Rectal smooth muscle tissue (tissue), 1 donor: ENCODE data around the gene DMD.

Source experiments
- H3K27ac ChIP-seq: one replicate; pipeline ENCODE4 v1.7.0; 2013; ENCODE audit warnings: low read depth, low read length, inconsistent platforms
- H3K27me3 ChIP-seq: one replicate; pipeline ENCODE4 v1.7.0; 2013; ENCODE audit warnings: low read length; ENCODE audit not compliant: control insufficient read depth, insufficient read depth
- H3K36me3 ChIP-seq: one replicate; pipeline ENCODE4 v1.7.0; 2013; ENCODE audit warnings: low read length; ENCODE audit not compliant: control insufficient read depth, insufficient read depth
- H3K4me1 ChIP-seq: one replicate; pipeline ENCODE4 v1.7.0; 2013; ENCODE audit warnings: low read length; ENCODE audit not compliant: control insufficient read depth, insufficient read depth
- H3K4me3 ChIP-seq: one replicate; pipeline ENCODE4 v1.7.0; 2013; ENCODE audit warnings: low read length
- H3K9ac ChIP-seq: one replicate; pipeline ENCODE4 v1.7.0; 2013; ENCODE audit warnings: low read length

The DMD gene

GRCh38 chrX:33142331-33142730 lies 69.0 kb downstream of the DMD start:
- Histone ChIP-seq H3K27me3 (no peaks in the 10 kb centered on the region), H3K4me1 (no peaks in the 10 kb centered on the region), H3K9ac (no peak overlapping the region), H3K4me3 (no peak overlapping the region), H3K36me3 (no peaks in the 10 kb centered on the region), H3K27ac (no peak overlapping the region)

DNA sequence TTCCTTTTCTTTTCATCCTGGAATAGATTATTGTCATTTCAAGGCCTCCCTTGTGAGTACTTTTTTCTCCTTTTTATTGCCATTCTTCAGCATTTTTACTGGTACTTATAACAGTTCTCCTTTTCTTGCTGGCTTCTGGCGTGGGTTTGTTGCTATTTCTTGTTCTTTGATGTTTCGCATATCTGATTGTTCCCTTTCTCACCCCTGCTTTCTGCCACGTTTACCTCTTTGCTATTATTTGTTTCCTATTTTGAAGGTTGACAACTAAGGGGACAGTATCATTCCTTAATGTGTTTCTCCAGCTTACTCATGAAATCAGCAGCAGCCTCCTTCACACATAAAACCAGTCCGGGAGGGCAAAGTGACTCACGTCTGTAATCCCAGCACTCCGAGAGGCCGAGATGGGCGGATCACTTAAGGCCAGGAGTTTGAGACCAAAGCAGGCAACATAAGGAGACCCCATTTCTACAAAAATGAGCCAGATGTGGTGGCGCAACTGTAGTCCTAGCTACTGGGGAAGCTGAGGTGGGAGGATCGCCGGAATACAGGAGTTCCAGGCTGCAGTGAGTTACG lies 72.6 kb downstream of the DMD start:
- H3K27me3 ChIP-seq = no peaks in the 10 kb centered on the region
- no peaks in the 10 kb centered on the region for H3K36me3 ChIP-seq
- no peak overlapping the region for H3K27ac ChIP-seq
- no peaks in the 10 kb centered on the region for H3K4me1 ChIP-seq
- H3K4me3 ChIP-seq = no peak overlapping the region
- no peak overlapping the region for H3K9ac ChIP-seq

DNA sequence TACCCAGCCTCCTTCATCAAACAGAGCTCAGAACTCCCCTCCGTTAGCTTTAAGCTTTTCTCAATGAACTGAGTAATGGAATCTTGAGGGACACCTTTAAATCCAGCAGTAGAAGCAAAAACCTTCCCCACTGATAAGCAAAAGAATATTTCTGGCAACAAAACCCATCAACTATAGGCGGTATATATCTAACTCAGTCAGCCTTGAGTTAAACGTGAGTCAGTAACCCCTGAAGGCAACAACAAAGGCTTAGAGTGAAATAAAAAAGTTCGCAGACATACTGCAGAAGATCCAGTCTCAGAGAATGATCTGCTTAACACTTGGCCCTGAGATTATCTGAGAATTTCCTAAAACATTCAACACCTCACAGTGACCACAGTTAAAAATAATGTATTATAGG lies 77.2 kb downstream of the DMD start:
- H3K4me3 ChIP-seq = no peak overlapping the region
- H3K27ac ChIP-seq = peak overlapping the region; percentile 36
- no peaks in the 10 kb centered on the region for H3K36me3 ChIP-seq
- H3K9ac ChIP-seq = no peak overlapping the region
- H3K4me1 ChIP-seq = peaks cover 2% of the 10 kb centered on the region
- no peaks in the 10 kb centered on the region for H3K27me3 ChIP-seq

DNA sequence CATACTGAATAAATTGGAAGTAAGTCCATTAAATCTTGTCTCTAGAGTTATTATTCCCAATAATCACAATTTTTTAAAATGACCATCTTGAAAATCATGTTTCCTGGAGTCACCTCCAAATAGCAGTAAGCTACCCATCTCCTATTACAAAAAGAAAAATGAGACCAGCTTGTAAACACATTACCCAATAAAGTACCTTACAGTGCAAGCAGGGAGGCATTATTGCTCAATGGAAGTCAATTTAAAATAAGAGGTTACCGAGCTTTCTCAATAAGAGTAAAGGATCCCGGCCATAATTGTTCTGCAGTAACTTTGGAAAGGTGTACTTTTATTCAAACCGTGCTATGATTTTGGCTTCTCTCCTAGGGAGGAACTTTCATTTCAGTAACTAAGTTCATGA lies 78.0 kb downstream of the DMD start:
- H3K9ac ChIP-seq = no peak overlapping the region
- no peaks in the 10 kb centered on the region for H3K36me3 ChIP-seq
- no peak overlapping the region for H3K4me3 ChIP-seq
- H3K27ac ChIP-seq = no peak overlapping the region
- peaks cover 2% of the 10 kb centered on the region for H3K4me1 ChIP-seq
- H3K27me3 ChIP-seq = no peaks in the 10 kb centered on the region

DNA sequence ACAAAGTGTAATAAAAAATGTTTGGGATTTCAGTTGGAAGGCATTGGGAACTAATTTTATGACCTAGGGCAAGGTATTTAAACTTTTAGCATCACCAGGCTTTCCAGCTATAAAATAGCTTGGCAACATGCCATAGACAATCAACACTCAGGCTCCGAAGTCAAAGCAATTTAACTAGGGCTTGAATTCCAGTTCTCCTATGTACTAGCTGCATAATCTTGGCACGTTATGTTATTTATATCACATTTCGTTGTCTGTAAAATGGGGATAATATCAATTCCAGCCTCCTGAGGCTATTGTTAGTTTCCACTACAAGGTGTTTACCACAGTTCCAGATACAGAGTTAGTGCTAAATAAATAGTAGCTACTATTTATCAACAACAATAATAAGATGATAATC lies 78.8 kb downstream of the DMD start:
- no peaks in the 10 kb centered on the region for H3K36me3 ChIP-seq
- H3K4me3 ChIP-seq = no peak overlapping the region
- no peak overlapping the region for H3K9ac ChIP-seq
- H3K27me3 ChIP-seq = no peaks in the 10 kb centered on the region
- H3K4me1 ChIP-seq = peaks cover 2% of the 10 kb centered on the region
- no peak overlapping the region for H3K27ac ChIP-seq

- Histone ChIP-seq H3K27me3 (no peaks in the 10 kb centered on the region), H3K9ac (no peak overlapping the region), H3K4me1 (peaks cover 2% of the 10 kb centered on the region), H3K36me3 (no peaks in the 10 kb centered on the region), H3K4me3 (no peak overlapping the region), H3K27ac (no peak overlapping the region)
Measured at GRCh38 chrX:33129607-33130006, 81.7 kb downstream of the DMD start.

DNA sequence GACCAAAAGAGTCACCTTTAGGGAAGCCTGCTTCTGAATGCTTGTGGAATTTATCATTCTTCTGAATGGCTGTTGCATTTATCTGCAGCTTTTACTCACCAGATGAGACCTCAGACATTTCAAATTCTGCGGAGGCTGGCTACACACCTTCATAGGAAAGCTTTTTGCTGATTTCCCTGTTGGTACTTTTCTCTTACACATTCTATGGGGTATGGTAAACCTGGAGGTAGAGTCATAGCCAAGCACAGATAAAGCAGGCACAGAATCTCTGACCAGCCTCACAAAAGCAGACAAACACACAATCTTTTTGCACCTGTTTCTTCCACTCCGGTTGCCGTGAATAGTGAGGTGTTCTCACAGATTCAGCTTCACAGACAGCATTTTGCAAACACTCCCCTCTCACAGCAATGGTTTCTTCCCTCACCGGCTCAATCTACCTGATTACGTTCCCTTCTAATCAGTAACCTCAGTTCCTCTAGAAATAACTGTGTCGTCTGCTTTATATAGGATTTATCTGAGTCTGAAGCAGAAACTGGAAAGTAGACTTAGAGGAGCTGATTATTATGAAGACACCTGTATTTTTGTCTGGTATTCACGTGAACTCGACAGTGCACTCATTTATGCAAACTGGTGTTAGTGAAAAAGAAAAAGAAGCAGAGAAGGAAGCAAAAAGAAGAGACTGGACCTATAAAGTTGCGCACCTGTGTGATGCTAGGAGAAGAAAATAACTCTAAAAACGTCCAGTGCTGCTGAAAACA lies 83.1 kb downstream of the DMD start:
- Histone ChIP-seq H3K9ac (no peak overlapping the region), H3K27ac (peak overlapping the region; percentile 8), H3K4me3 (no peak overlapping the region), H3K27me3 (no peaks in the 10 kb centered on the region), H3K36me3 (no peaks in the 10 kb centered on the region), H3K4me1 (peaks cover 2% of the 10 kb centered on the region)

GRCh38 chrX:33126469-33126868 lies 84.9 kb downstream of the DMD start:
- no peak overlapping the region for H3K27ac ChIP-seq
- no peaks in the 10 kb centered on the region for H3K27me3 ChIP-seq
- H3K4me3 ChIP-seq = no peak overlapping the region

GRCh38 chrX:33109858-33110257 lies 101.5 kb downstream of the DMD start:
- H3K27me3 ChIP-seq = no peaks in the 10 kb centered on the region
- H3K9ac ChIP-seq = no peak overlapping the region
- H3K4me3 ChIP-seq = no peak overlapping the region
- no peaks in the 10 kb centered on the region for H3K4me1 ChIP-seq
- no peaks in the 10 kb centered on the region for H3K36me3 ChIP-seq
- H3K27ac ChIP-seq = no peak overlapping the region

More at GRCh38 chrX:33126469-33126868, 84.9 kb downstream of the DMD start:
- Histone ChIP-seq H3K36me3 (no peaks in the 10 kb centered on the region), H3K4me1 (no peaks in the 10 kb centered on the region), H3K9ac (no peak overlapping the region)

GRCh38 chrX:33106737-33107136 lies 104.6 kb downstream of the DMD start:
- Histone ChIP-seq H3K4me3 (no peak overlapping the region), H3K9ac (no peak overlapping the region), H3K27me3 (no peaks in the 10 kb centered on the region), H3K36me3 (no peaks in the 10 kb centered on the region), H3K27ac (no peak overlapping the region), H3K4me1 (no peaks in the 10 kb centered on the region)

GRCh38 chrX:33095079-33095478 lies 116.3 kb downstream of the DMD start:
- H3K4me1 ChIP-seq = no peaks in the 10 kb centered on the region
- H3K4me3 ChIP-seq = no peak overlapping the region
- H3K27me3 ChIP-seq = no peaks in the 10 kb centered on the region
- no peak overlapping the region for H3K27ac ChIP-seq
- H3K36me3 ChIP-seq = no peaks in the 10 kb centered on the region
- H3K9ac ChIP-seq = no peak overlapping the region

- H3K36me3 ChIP-seq = no peaks in the 10 kb centered on the region
- no peaks in the 10 kb centered on the region for H3K27me3 ChIP-seq
- H3K9ac ChIP-seq = no peak overlapping the region
- no peaks in the 10 kb centered on the region for H3K4me1 ChIP-seq
- no peak overlapping the region for H3K4me3 ChIP-seq
- no peak overlapping the region for H3K27ac ChIP-seq
Measured at GRCh38 chrX:33087411-33087810, 123.9 kb downstream of the DMD start.

GRCh38 chrX:33086886-33087285 lies 124.5 kb downstream of the DMD start:
- H3K27me3 ChIP-seq = no peaks in the 10 kb centered on the region
- H3K9ac ChIP-seq = no peak overlapping the region
- no peak overlapping the region for H3K27ac ChIP-seq
- no peaks in the 10 kb centered on the region for H3K36me3 ChIP-seq
- H3K4me3 ChIP-seq = no peak overlapping the region
- H3K4me1 ChIP-seq = no peaks in the 10 kb centered on the region
